Endodermal cell (in vitro differentiated cells): ENCODE results near the gene BCCIP. TPM values are rescaled to one million over a fixed set of nuclear protein-coding genes. Genes with fewer than 3 reads are reported as not detected.

Experiments
- DNase-seq: peaks from one replicate; pipeline ENCODE4 v3.0.0-alpha.2; 2017
- H3K27ac ChIP-seq: 2 replicates; pipeline ENCODE4 v1.5.1; 2013; ENCODE audit warnings: mild to moderate bottlenecking, low read depth, low read length, moderate library complexity
- H3K27me3 ChIP-seq: 2 replicates; pipeline ENCODE4 v1.6.1; 2013; ENCODE audit warnings: mild to moderate bottlenecking, low read length, moderate library complexity; ENCODE audit not compliant: insufficient read depth, control insufficient read depth, poor library complexity, severe bottlenecking
- H3K36me3 ChIP-seq: 2 replicates; pipeline ENCODE4 v1.7.0; 2013; ENCODE audit warnings: mild to moderate bottlenecking, low read length, moderate library complexity; ENCODE audit not compliant: control insufficient read depth, insufficient read depth
- H3K4me1 ChIP-seq: one replicate; pipeline ENCODE4 v1.7.0; 2013; ENCODE audit warnings: low read length; ENCODE audit not compliant: control insufficient read depth, insufficient read depth
- H3K4me3 ChIP-seq: 2 replicates; pipeline ENCODE4 v1.5.1; 2013; ENCODE audit warnings: mild to moderate bottlenecking, low read length, moderate library complexity
- H3K9ac ChIP-seq: 2 replicates; pipeline ENCODE4 v1.6.1; 2013; ENCODE audit warnings: mild to moderate bottlenecking, low read length, moderate library complexity; ENCODE audit not compliant: poor library complexity, severe bottlenecking; ENCODE audit errors: extremely low read depth
- H3K9me3 ChIP-seq: 2 replicates; pipeline ENCODE4 v1.6.1; 2013; ENCODE audit warnings: mild to moderate bottlenecking, low read length, moderate library complexity; ENCODE audit not compliant: control insufficient read depth
- H3K27ac Mint-ChIP-seq: 2 replicates; pipeline ENCODE4 v1.8.0; 2020; ENCODE audit warnings: mixed read lengths
- H3K27me3 Mint-ChIP-seq: 2 replicates; pipeline ENCODE4 v1.8.0; 2021; ENCODE audit warnings: mild to moderate bottlenecking, mixed read lengths; ENCODE audit not compliant: insufficient read depth
- H3K36me3 Mint-ChIP-seq: 2 replicates; pipeline ENCODE4 v1.8.0; 2020; ENCODE audit warnings: low read depth, mixed read lengths
- H3K4me1 Mint-ChIP-seq: 2 replicates; pipeline ENCODE4 v1.8.0; 2020; ENCODE audit warnings: mixed read lengths
- H3K4me3 Mint-ChIP-seq: 2 replicates; pipeline ENCODE4 v1.8.0; 2020; ENCODE audit warnings: mild to moderate bottlenecking, moderate library complexity, mixed read lengths
- H3K9me3 Mint-ChIP-seq: 2 replicates; pipeline ENCODE4 v1.8.0; 2020; ENCODE audit warnings: mild to moderate bottlenecking, mixed read lengths
- CTCF ChIP-seq: fragments of 200-600 bp; sonication (generic); conservative IDR thresholded peaks from 2 replicates; pipeline ENCODE4 v1.5.0; 2021; ENCODE audit warnings: antibody characterized with exemption, mild to moderate bottlenecking
- WGBS, 2 experiments: methylation state at CpG; one replicate each; pipeline versions ENCODE4 v1.1.5 to v1.1.7; 2013; ENCODE audit warnings: missing lambda C conversion rate in 2 of 2, mixed read lengths in 1 of 2; ENCODE audit not compliant: insufficient coverage in 1 of 2, insufficient read length in 1 of 2; 5-methylcytosine and 5-hydroxymethylcytosine counted together
- total RNA-seq, 2 donors: library from RNA; stranded (reverse); fragmentation: NEBNext Ultra II Directional in 1 of 2; extraction: Animal tissue kit (Norgen Biotek cat#: 25700) in 1 of 2; gene quantifications; 2 replicates in 1 of 2; 3 replicates in 1 of 2; pipeline ENCODE4 v1.2.1, GENCODE V29; 2021

The BCCIP gene
- total RNA-seq, 2 donors from 2014 or later: 84.4 to 93.8 TPM

DNA sequence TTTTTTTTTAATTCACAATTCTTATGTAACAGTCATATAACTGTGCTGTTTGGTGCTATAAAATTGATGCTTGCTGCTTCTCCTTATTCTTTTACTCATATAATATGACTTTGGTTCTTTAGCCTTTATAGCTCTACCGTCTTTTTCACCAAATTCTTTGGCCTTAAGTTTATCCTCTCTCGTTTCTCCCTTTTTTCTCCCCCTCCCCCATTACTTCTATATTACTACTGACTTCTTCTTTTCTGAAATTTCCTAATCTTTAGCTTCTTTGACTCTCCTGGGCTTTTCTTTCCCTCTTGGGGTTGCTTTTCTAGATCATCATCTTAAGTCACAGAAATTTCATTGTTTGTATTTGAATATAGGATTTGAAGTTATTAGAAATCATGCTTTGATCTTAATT lies 3.8 kb downstream of the BCCIP start:
- Mint-ChIP-seq H3K27me3 (no peaks in the 10 kb centered on the region), H3K4me1 (peaks cover 22% of the 10 kb centered on the region), H3K36me3 (peaks cover 49% of the 10 kb centered on the region), H3K27ac (no peak overlapping the region), H3K4me3 (no peak overlapping the region), H3K9me3 (no peaks in the 10 kb centered on the region)
- Histone ChIP-seq H3K9ac (no peak overlapping the region), H3K4me3 (peak overlapping the region; percentile 44), H3K9me3 (no peaks in the 10 kb centered on the region), H3K27me3 (no peaks in the 10 kb centered on the region), H3K36me3 (peaks cover 65% of the 10 kb centered on the region), H3K27ac (no peak overlapping the region), H3K4me1 (no peaks in the 10 kb centered on the region)
- DNase-seq: no peak
- TF ChIP-seq CTCF: no peak
- WGBS, 2 experiments: 90 to 97% methylated on average over 1 to 2 of the region's 2 CpGs

GRCh38 chr10:125828311-125828710 lies 5.0 kb downstream of the BCCIP start:
- no peaks in the 10 kb centered on the region for H3K9me3 Mint-ChIP-seq
- peaks cover 58% of the 10 kb centered on the region for H3K36me3 Mint-ChIP-seq

GRCh38 chr10:125836746-125837145 lies 13.4 kb downstream of the BCCIP start:
- H3K4me3 Mint-ChIP-seq: no peak overlapping the region
- H3K9me3 ChIP-seq: no peaks in the 10 kb centered on the region
- WGBS, 2 experiments: 100% methylated on average over 2 of the region's 2 CpGs
- H3K36me3 Mint-ChIP-seq: peaks cover 63% of the 10 kb centered on the region
- H3K27ac ChIP-seq: no peak overlapping the region
- H3K4me1 ChIP-seq: no peaks in the 10 kb centered on the region
- H3K36me3 ChIP-seq: peaks cover 90% of the 10 kb centered on the region
- no peak overlapping the region for H3K9ac ChIP-seq
- H3K9me3 Mint-ChIP-seq: no peaks in the 10 kb centered on the region
- no peak overlapping the region for H3K4me3 ChIP-seq
- H3K4me1 Mint-ChIP-seq: no peaks in the 10 kb centered on the region
- DNase-seq: no peak
- H3K27me3 ChIP-seq: no peaks in the 10 kb centered on the region
- no peak for TF ChIP-seq CTCF
- H3K27ac Mint-ChIP-seq: no peak overlapping the region
- no peaks in the 10 kb centered on the region for H3K27me3 Mint-ChIP-seq

More at GRCh38 chr10:125828311-125828710, 5.0 kb downstream of the BCCIP start:
- DNase-seq: no peak
- no peak overlapping the region for H3K27ac ChIP-seq
- H3K27ac Mint-ChIP-seq: no peak overlapping the region
- H3K4me1 ChIP-seq: no peaks in the 10 kb centered on the region
- H3K27me3 Mint-ChIP-seq: no peaks in the 10 kb centered on the region
- no peaks in the 10 kb centered on the region for H3K9me3 ChIP-seq
- no peak for TF ChIP-seq CTCF
- no peaks in the 10 kb centered on the region for H3K27me3 ChIP-seq
- H3K4me3 Mint-ChIP-seq: no peak overlapping the region
- H3K4me3 ChIP-seq: no peak overlapping the region
- peaks cover 77% of the 10 kb centered on the region for H3K36me3 ChIP-seq
- 96 to 98% methylated on average over 5 of the region's 5 CpGs for WGBS, 2 experiments
- H3K4me1 Mint-ChIP-seq: peaks cover 22% of the 10 kb centered on the region
- no peak overlapping the region for H3K9ac ChIP-seq
